GM18951 (cell line): Measurements from ENCODE around the gene HENMT1.

Experiments
- POLR2A ChIP-seq: IDR thresholded peaks from 4 replicates; pipeline ENCODE4 v1.6.1; 2011; ENCODE audit warnings: mild to moderate bottlenecking; ENCODE audit not compliant: insufficient read length, insufficient read depth; ENCODE audit errors: extremely low read depth
- in situ Hi-C: fragments of 300-500 bp; cut with MboI; formaldehyde crosslinking; loops from one replicate; pipeline ENCODE4 v1.12.0; 2022; ENCODE audit warnings: low sequenced_read_pairs, mixed read lengths, inconsistent platforms; ENCODE audit not compliant: unreplicated experiment

HENMT1 gene

DNA sequence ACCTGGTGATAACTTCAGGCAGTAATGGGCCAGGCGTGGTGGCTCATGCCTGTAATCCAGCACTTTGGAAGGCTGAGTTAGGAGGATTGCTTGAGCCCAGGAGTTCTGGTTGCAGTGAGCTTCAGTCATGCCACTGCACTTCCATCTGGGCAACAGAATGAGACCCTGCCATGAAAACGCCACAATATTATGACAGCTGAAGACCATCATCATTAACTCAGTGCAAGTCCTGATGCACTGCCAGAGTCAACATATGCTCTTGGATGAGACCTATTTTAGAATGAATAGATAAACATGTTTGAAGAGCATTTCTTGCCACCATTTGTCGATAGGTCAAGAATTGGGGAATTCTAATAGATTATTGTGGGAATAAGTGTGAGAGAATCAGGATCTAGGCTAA lies 26.4 kb downstream of the HENMT1 start:
- TF ChIP-seq POLR2A: no peak
- in situ Hi-C loops: loop anchor here (25.0 kb wide), 1 partner anchor 122 kb away; no protein-coding TSS in a partner anchor

GRCh38 chr1:108628665-108629064 lies 32.2 kb downstream of the HENMT1 start:
- in situ Hi-C loops: loop anchor here (25.0 kb wide), 1 partner anchor 116 kb away; no protein-coding TSS in a partner anchor
- TF ChIP-seq POLR2A: no peak

- in situ Hi-C loops: loop anchor here (25.0 kb wide), 1 partner anchor 116 kb away; no protein-coding TSS in a partner anchor
- no peak for TF ChIP-seq POLR2A
Measured at GRCh38 chr1:108627951-108628350, 32.9 kb downstream of the HENMT1 start.

GRCh38 chr1:108627256-108627655 lies 33.6 kb downstream of the HENMT1 start:
- in situ Hi-C loops: loop anchor here (25.0 kb wide), 1 partner anchor 115 kb away; no protein-coding TSS in a partner anchor

DNA sequence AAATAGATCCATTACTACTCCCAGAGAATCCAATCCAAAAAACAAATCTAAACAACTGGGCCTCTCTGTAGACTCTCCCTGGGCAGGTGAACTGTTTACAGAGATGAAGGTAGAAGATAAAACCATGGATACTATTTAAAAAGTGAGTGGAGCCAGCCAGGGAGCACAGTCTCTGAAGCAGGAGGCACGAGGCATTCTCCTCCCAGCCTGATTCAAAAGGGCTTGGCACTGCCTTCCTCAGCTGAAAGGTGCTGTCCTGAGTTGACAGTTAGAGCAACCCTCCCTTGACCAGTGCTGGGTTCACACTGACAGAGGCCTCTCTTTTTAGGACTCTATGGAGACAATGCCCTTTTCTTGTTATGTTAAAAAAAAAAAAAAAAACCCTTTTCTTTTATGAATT lies 36.8 kb downstream of the HENMT1 start:
- no peak for TF ChIP-seq POLR2A
- in situ Hi-C loops: no loop called here

More at GRCh38 chr1:108627256-108627655, 33.6 kb downstream of the HENMT1 start:
- no peak for TF ChIP-seq POLR2A

- in situ Hi-C loops: no loop called here
- no peak for TF ChIP-seq POLR2A
Measured at GRCh38 chr1:108617724-108618056, 43.2 kb downstream of the HENMT1 start.

GRCh38 chr1:108617008-108617723 lies 43.7 kb downstream of the HENMT1 start:
- no peak for TF ChIP-seq POLR2A
- in situ Hi-C loops: no loop called here

- no peak for TF ChIP-seq POLR2A
Measured at GRCh38 chr1:108615544-108615943, 45.3 kb downstream of the HENMT1 start.

GRCh38 chr1:108612496-108612895 lies 48.4 kb downstream of the HENMT1 start:
- in situ Hi-C loops: no loop called here
- TF ChIP-seq POLR2A: no peak

More at GRCh38 chr1:108615544-108615943, 45.3 kb downstream of the HENMT1 start:
- in situ Hi-C loops: no loop called here

- no peak for TF ChIP-seq POLR2A
- in situ Hi-C loops: no loop called here
Measured at GRCh38 chr1:108611984-108612383, 48.9 kb downstream of the HENMT1 start.

GRCh38 chr1:108610073-108610472 lies 50.8 kb downstream of the HENMT1 start:
- in situ Hi-C loops: no loop called here
- TF ChIP-seq POLR2A: no peak

GRCh38 chr1:108609483-108610049 lies 51.3 kb downstream of the HENMT1 start:
- in situ Hi-C loops: no loop called here

DNA sequence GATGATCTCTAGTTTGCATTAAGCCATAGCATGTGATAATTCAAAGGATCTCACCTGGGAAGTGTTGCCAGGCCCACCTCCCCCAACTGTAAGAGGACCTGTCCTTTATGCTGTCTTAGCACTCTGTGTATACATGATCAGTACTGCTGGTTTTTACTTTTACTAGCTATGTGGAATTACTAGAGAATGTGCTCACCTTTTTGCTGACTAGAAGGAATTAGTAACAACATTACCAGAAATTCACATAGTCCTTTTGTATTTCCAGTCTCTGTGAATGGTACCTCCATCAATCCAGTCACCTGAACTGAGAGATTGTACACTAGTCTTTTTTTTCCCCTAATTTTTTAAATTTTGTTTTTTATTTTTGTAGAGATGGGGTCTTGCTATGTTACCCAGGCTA lies 54.4 kb downstream of the HENMT1 start:
- TF ChIP-seq POLR2A: no peak
- in situ Hi-C loops: no loop called here

More at GRCh38 chr1:108609483-108610049, 51.3 kb downstream of the HENMT1 start:
- no peak for TF ChIP-seq POLR2A

GRCh38 chr1:108605633-108606032 lies 55.3 kb downstream of the HENMT1 start:
- TF ChIP-seq POLR2A: no peak
- in situ Hi-C loops: no loop called here
